Measurements from ENCODE around the gene WIZ. TPM values are rescaled to one million over a fixed set of nuclear protein-coding genes. Genes with fewer than 3 reads are reported as not detected.
"Not testable (repeated sequence)": the region's sequence is repeated elsewhere in the genome, so short reads cannot be mapped to it uniquely, and the experiment has no call there.

Gene WIZ, protein sequence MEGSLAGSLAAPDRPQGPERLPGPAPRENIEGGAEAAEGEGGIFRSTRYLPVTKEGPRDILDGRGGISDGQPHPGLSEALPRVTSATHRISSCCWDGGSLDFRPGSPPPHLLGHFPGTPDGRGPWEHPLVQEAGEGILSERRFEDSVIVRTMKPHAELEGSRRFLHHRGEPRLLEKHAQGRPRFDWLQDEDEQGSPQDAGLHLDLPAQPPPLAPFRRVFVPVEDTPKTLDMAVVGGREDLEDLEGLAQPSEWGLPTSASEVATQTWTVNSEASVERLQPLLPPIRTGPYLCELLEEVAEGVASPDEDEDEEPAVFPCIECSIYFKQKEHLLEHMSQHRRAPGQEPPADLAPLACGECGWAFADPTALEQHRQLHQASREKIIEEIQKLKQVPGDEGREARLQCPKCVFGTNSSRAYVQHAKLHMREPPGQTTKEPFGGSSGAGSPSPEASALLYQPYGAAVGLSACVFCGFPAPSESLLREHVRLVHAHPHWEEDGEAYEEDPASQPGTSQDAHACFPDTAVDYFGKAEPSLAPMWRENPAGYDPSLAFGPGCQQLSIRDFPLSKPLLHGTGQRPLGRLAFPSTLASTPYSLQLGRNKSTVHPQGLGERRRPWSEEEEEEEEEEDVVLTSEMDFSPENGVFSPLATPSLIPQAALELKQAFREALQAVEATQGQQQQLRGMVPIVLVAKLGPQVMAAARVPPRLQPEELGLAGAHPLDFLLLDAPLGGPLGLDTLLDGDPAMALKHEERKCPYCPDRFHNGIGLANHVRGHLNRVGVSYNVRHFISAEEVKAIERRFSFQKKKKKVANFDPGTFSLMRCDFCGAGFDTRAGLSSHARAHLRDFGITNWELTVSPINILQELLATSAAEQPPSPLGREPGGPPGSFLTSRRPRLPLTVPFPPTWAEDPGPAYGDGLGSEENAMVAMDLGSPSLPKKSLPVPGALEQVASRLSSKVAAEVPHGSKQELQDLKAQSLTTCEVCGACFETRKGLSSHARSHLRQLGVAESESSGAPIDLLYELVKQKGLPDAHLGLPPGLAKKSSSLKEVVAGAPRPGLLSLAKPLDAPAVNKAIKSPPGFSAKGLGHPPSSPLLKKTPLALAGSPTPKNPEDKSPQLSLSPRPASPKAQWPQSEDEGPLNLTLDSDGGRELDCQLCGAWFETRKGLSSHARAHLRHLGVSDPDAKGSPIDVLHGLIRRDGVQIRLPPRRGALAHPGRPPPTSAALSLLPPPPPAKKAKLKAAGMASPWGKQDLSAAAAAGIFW (N-terminal part only)
- 10 to 100 TPM; 24.5 to 24.8 TPM for total RNA-seq
- long read RNA-seq, partial matches to known transcripts: 13 of 14 reads
- long read RNA-seq, other reads (novel, unspliced or antisense): 1 of 14 reads

DNA sequence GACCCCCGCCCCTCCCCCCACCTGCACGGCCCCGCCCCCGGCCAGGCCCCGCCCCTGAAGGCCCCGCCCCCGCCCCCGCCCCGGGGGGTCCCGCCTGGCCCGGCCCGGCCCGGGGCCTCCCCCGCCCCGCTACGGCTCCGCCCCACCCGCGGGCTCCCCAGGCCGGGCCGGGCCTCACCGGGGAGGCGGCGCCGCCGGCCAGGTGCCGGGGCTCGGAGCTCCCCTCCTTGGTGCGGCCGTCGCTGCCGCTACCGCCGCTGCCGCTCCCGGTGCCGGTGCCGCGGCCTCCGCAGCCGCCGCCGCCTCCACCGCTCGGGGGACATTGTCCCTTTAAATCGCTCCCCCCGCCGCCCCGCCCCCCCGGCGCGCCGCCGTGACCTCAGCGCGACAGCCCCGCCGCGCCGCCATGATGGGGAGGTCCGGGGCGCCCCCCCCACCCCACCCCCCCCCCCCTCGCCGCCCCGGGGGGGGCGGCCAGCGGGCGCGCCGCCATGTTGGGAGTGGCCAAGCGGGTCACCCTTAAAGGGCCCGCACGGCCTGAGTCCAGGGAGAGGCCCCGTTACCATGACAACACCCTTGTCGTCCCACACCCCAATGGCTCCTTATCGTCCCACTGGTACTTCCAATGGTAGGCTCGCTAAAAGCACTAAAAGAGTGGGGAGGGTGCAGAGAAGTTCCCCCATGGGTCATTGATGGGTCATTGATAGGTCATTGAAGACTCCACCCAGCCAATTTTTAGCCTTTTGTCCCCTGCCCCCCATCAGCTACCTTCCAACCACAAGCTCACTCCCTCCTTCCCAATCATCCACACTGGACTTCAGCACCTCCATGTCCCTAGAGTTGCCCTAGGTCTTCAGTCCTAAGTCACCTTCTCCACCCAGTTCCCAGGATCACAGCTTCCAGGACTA, at the start of gene WIZ:
TSS of gene WIZ (minus strand) at position 337 of the 908 bp plus-strand sequence. CDS start 1,649 bp downstream, outside the sequence.
- intact Hi-C loops (cut with DNase I, micrococcal nuclease): no loop called here

DNA sequence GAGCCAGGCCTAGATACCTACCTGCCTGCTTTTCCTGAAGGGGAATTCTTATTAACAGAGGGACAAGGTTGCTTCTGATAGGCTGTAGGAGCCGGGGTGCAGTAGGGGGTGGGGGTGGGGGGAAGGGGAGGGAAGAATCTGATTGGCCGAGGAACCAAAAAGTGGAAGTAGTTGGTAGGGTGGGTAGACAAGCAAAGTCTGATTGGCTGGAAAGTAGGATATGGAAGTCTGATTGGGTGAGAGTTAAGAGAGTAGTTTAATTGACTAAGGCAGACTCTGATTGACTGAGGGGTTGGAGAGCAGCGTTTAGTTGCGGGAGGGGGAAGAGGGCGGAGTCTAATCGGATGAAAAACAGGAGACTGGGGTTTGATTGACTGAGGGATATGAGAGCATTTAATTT, 49.2 kb upstream of the WIZ start:
- intact Hi-C loops (cut with DNase I, micrococcal nuclease): no loop called here
- ATAC-seq (no peak), DNase-seq (no peak)

More for the DNA sequence above, at the start of gene WIZ:
- ATAC-seq (peak; percentile 50), DNase-seq (peak; percentile 77 to 92)

DNA sequence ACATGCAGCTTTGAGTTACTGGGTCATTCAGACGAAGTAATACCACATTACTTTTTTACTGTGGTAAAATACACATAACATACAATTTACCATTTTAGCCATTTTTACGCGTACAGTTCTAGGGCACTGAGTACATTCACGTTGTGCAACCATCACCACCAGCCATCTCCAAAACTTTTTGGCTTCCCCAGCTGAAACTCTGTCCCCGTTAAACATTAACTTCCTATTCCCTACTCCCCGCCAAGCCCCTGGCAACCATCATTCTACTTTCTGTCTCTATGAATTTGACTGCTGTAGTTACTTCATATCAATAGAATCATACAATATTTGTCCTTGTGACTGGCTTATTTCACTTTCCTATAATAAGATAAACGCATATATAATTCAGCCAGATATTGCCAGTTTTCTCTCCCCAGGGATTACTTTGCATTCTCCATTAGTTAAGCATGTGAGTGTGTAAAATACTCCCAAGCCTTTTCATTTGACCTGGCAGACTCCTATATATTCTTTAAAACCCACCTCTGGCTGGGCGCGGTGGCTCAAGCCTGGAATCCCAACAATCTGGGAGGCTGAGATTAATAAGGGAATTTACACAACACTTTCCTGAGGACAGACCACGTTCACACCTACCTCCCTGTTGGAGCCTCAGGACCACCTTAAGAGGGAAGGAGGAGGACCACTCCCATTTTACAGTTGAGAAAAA, 48.6 kb upstream of the WIZ start:
- no peak for DNase-seq
- intact Hi-C loops (cut with DNase I, micrococcal nuclease): no loop called here
- ATAC-seq: no peak

DNA sequence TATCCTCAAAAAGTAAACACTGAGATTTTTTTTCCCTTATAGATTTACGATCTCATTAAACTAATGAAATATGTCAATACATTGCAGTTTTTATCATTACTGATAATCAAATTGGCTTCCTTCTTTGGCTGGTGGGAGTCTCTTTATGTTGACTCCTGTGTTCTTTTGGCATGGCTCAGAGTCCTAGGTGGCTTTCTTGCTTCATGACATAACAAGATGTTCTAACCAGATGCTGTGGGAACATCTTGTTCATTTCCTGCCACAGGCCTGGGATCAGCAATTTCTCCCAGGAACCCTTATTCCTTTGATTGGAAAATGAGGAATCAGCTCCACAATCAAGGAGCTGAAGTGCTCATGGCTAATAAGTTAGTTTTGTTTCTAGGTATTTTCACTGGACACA, 45.4 kb upstream of the WIZ start:
- no peak for ATAC-seq
- intact Hi-C loops (cut with DNase I, micrococcal nuclease): no loop called here
- DNase-seq: no peak

DNA sequence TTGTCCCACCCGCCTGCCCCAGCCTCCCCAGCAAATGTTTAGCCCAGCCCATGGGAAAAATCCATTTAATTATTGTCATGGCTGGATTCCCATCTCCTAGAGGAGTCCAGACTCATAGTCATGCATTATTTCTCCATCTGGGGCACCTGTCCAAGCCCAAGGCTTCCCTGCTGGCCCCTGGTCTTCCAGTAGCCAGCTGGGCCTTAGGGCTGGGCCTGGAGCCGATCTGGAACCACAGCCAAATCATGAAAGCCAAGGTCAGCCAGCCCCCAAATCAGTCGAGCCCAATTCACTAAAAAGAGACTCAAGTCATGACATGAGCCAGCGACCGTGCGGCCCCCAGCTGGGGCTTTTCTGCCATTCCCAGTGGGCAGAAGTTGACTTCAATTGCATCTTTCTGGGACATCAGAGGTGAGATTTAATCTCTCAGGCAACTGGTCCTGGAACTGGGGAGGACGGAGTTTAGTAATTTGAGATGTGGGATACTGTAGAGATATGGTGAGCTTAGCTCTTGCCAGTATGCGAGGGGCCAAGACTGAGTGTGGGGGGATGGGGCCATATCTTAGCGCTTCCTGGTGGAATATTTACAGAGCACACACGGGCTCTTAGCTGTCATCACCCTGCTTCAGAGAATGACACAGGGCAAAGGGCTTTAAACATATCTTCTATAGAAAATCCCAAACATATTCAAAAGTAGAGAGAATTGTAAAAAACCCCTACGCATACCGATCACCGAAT, 38.9 kb upstream of the WIZ start:
- ATAC-seq (no peak), DNase-seq (no peak)
- intact Hi-C loops (cut with DNase I, micrococcal nuclease): no loop called here

DNA sequence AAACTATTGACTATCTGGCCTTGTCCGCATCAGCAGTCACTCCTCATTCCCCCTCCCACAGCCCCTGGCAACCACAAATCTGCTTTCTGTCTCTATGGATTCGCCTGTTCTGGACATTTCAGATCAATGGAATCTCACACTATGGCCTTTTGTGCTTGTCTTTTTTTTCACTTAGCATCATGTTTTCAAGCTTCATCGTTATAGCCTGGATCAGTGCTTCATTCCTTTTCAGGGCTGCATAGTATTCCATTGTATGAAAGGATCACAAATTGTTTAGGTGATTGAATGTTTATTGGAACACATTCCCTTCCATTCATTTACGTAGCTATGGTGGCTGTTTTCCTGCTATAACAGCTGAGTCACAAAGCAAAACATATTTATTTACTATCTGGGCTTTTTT, 37.3 kb upstream of the WIZ start:
- intact Hi-C loops (cut with DNase I, micrococcal nuclease): no loop called here
- DNase-seq (no peak), ATAC-seq (no peak)

DNA sequence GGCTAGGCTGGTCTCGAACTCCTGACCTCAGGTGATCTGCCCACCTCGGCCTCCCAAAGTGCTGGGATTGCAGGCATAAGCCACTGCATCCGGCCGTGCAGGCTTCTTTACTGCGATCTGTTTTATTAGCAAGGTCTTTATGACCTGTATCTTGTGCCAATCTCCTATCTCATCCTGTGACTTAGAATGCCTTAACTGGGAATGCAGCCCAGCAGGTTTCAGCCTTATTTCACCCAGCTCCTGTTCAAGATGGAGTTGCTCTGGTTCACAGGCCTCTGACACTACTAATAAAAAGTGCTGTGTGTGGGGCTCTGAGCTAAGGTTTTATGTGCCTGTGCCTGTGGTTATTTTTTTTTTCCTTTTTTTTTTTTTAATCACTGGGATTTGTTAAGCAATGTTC, 36.0 kb upstream of the WIZ start:
- ATAC-seq; intact Hi-C loops (cut with DNase I, micrococcal nuclease); DNase-seq: not testable (repeated sequence)

DNA sequence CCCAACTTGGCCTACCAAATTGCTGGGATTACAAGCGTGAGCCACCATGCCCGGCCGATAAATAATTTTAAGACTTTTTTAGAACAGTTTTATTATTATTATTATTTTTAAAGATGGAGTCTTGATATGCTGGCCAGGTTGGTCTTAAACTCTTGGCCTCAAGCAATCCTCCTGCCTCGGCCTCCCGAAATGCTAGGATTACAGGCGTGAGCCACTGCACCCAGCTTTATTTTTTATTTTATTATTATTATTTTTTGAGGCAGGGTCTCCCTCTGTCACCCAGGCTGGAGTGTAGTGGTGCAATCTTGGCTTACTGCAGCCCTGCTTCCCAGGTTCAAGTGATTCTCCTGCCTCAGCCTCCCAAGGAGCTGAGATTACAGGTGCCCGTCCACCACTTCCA, 31.2 kb upstream of the WIZ start:
- intact Hi-C loops (cut with DNase I, micrococcal nuclease); DNase-seq; ATAC-seq: not testable (repeated sequence)

DNA sequence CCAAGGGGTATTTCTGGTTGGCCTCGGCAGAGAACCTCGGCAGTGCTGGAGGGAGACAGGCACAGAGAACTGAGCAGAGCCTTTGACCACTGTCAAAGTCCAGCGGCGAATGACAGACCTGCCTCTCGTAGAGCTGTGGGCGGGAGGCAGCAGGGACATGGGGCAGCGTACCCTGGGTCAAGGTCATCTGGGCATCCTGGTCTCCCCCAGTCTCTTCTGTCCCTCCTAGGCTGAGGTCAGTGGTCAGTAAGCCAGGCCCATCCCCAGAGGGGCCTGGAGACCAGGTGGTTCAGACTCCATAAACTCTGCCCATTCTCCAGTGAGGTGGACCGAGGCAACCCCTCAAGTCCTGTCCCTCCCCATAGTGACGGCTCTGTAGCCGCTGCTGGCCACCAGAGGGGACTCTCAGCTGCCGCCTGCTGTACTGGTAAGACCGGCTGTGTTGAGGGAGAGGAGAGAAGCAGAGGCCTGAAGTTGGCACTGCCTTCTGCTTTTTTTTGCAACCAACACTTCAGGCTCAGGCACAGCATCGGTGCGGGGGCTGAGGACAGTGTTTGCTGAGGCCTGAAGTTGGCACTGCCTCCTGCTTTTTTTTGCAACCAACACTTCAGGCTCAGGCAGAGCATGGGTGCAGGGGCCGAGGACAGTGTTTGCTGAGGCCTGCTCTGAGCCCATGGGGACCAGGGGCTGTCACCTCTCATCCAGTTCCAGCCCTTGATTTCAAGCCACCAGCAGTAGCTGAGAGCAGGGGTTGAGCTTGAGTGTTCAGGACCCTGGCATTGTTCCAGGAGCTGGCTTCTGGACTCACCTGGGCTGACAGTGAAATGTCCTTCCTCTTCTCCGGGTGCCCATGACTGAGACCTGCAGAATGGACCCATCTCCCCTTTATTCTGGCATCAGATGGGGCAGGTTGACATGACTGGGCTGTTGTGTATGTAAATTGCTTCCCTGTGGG, 29.9 kb upstream of the WIZ start, which contains the start of gene PGLYRP2:
TSS of gene PGLYRP2 (minus strand) at position 111 of the 955 bp plus-strand sequence. CDS start 130 bp downstream, outside the sequence.
- DNase-seq: no peak
- ATAC-seq: no peak
- intact Hi-C loops (cut with DNase I, micrococcal nuclease): no loop called here

DNA sequence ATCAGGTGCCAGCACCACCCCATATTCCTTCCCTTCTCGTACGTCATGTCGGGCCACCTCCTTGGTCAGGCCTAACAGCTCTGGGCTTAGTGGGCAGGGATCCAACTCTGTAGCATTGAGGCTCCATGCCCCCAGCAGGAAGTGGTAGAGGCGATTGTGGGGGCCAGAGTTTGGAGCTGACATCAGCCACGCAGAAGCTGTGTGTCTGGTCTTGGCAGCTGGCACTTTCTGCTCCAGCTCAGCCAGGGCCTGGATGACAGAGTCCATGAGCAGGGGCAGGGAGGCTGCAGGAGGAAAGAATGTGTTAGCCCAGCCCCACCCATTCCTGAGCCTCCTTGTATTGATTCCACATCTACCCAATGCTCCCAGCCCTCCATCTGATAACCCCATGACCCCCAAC, 26.6 kb upstream of the WIZ start:
- DNase-seq (no peak), ATAC-seq (no peak)
- intact Hi-C loops (cut with DNase I, micrococcal nuclease): no loop called here

DNA sequence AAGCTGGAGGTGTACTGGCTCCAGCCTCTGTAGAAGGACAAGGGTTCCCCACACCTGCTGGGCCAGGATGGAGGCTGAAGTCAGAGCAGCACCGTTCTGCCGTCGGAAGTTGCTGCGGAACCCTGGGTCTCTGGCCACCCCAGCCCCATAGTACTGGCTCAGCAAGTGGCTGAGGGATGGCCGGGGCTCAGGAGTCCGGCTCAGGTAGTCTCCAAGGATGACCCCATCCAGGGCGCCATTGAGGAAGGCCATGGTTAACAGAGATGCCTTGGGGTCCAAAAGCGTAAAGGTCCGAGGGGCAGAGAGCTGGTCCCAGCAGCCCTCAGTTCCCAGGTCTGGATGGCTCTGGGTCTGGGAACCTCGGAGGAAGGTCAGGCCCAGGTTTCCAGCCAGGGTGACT, 25.9 kb upstream of the WIZ start:
- intact Hi-C loops (cut with DNase I, micrococcal nuclease): no loop called here
- no peak for DNase-seq
- no peak for ATAC-seq

DNA sequence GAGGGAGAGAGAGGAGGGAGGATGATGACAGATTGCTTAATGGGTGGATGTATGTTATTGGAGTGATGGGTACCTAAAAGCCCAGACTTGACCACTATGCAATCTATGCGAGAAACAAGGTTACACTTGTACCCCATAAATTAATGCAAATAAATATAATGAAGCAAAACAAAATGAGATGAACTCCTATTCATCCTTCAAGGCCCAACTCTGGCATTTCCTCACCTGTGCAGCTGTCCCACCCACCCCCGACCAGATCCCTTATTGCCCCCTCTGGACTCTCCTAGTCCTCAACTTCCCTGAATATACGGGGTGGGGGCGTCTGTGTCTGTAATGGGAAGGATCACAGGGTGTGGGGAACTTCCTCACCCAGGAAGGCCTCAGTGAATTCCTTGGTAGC, 25.4 kb upstream of the WIZ start:
- intact Hi-C loops (cut with DNase I, micrococcal nuclease): no loop called here
- DNase-seq: no peak
- ATAC-seq: no peak

DNA sequence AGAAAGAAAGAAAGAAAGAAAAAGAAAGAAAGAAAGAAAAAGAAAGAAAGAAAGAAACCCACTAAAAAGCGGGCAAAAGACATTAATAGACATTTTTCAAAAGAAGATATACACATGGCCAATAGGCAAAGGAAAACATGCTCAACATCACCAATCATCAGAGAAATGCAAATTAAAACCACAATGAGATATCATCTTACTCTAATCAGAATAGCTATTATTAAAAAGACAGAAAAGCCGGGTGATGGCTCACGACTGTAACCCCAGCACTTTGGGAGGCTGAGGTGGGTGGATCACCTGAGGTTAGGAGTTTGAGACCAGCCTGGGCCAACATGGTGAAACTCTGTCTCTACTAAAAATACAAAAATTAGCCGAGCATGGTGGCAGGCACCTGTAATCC, 24.1 kb upstream of the WIZ start:
- intact Hi-C loops (cut with DNase I, micrococcal nuclease); ATAC-seq; DNase-seq: not testable (repeated sequence)

DNA sequence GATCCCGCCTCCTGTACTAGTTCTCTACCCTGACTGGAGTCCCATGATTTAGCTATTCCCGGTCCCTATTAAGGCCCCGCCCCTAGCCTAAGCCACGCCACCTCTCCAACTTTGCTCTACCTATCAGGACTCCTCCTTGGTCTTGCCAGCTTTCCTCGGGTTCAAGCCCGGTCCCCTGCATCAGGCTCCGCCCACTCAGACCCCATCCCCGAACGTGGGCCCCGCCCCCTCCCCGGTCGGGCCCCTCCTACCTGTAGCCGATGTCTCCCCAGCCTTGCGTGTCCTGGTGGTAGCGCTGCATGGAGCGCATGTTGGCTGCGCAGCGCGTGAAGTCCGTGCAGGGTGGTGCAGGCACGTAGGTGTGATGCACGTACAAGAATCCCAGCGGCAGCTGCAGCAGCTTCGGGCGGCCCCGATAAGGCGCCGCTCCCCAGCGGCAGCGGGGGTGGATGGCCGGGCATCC, 21.9 kb upstream of the WIZ start:
- no peak for ATAC-seq

DNA sequence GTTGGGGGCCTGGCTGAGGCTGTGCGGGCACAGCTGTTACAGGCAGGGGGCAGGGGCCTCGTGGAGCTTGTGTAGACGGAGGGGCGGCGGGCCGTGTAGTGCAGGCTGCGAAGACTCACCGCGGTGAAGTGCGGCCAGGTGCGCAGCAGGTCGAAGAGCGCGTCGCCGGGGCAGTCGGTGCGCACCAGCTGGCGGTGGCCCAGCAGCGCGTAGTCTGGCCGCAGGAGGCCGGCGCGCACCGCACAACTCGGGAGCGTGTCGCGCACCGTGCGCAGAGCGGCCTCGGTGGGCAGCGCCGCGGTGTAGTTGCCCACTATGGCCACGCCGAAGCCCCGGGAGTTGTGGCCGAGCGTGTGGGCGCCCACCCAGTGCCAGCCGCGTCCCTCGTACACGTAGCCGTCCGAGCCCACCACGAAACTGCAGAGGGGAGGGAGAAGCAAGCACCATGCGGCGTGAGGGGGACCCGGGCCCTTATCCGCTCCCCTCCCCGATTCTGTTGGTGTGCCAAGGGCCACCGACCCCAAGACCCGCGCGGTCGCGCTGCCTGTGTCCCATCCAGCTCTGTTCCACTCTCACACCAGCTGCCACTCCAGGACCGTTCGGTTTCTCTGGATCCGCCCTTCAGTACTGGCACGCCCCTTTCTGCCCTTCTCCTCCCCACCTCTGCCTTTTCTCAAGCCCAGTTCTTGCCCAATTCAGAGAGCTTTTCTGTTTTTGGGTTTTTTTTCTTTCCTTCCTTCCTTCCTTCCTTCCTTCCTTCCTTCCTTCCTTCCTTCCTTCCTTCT, 19.9 kb upstream of the WIZ start:
- ATAC-seq (no peak), DNase-seq (peak in 1 of 2 donors; percentile 20)
- intact Hi-C loops (cut with DNase I, micrococcal nuclease): loop anchor here in 1 of 2 donors (10.0 kb wide), 1 partner anchor 85 kb away; no protein-coding TSS in a partner anchor

More for the DNA sequence above, 21.9 kb upstream of the WIZ start:
- no peak for DNase-seq
- intact Hi-C loops (cut with DNase I, micrococcal nuclease): no loop called here

All from left colon (tissue), 2 donors.